ENCODE measurements around the gene CSF1. TPM values are rescaled to one million over a fixed set of nuclear protein-coding genes. Genes with fewer than 3 reads are reported as not detected.
A peak's percentile ranks its signal among the peaks of the same experiment; 100 is the strongest.

Gene CSF1
- total RNA-seq, 1 donor from 2014 or later: 140 TPM

- no peaks in the 10 kb centered on the region for H3K9me3 ChIP-seq
- H3K27ac ChIP-seq: no peak overlapping the region
- intact Hi-C loops (cut with DNase I): no loop called here
- no peak for TF ChIP-seq CTCF (IDR thresholded peaks at IDR 0.05)
- H3K27me3 ChIP-seq: no peaks in the 10 kb centered on the region
- H3K4me3 ChIP-seq: no peak overlapping the region
- peaks cover 0 to 8% of the 10 kb centered on the region in 2 donors for H3K4me1 ChIP-seq
- peaks cover 71 to 99% of the 10 kb centered on the region in 2 donors for H3K36me3 ChIP-seq
- no peak for DNase-seq (ENCODE audit: low spot score in 2 of 2)
Measured at GRCh38 chr1:109922326-109922725, 11.7 kb downstream of the CSF1 start.

DNA sequence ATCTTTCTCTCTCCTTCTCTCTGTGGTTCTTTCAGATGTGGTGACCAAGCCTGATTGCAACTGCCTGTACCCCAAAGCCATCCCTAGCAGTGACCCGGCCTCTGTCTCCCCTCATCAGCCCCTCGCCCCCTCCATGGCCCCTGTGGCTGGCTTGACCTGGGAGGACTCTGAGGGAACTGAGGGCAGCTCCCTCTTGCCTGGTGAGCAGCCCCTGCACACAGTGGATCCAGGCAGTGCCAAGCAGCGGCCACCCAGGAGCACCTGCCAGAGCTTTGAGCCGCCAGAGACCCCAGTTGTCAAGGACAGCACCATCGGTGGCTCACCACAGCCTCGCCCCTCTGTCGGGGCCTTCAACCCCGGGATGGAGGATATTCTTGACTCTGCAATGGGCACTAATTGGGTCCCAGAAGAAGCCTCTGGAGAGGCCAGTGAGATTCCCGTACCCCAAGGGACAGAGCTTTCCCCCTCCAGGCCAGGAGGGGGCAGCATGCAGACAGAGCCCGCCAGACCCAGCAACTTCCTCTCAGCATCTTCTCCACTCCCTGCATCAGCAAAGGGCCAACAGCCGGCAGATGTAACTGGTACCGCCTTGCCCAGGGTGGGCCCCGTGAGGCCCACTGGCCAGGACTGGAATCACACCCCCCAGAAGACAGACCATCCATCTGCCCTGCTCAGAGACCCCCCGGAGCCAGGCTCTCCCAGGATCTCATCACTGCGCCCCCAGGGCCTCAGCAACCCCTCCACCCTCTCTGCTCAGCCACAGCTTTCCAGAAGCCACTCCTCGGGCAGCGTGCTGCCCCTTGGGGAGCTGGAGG lies 12.7 kb downstream of the CSF1 start:
- H3K27ac ChIP-seq: no peak overlapping the region
- no peaks in the 10 kb centered on the region for H3K27me3 ChIP-seq
- H3K9me3 ChIP-seq: no peaks in the 10 kb centered on the region
- intact Hi-C loops (cut with DNase I): no loop called here
- peak in 1 of 2 donors; percentile 56 for DNase-seq (ENCODE audit: low spot score in 2 of 2)
- H3K36me3 ChIP-seq: peaks cover 61 to 89% of the 10 kb centered on the region in 2 donors
- peaks cover 9 to 18% of the 10 kb centered on the region in 2 donors for H3K4me1 ChIP-seq
- peak in 1 of 3 experiments; percentile 16 for TF ChIP-seq CTCF (IDR thresholded peaks at IDR 0.05)
- H3K4me3 ChIP-seq: no peak overlapping the region

DNA sequence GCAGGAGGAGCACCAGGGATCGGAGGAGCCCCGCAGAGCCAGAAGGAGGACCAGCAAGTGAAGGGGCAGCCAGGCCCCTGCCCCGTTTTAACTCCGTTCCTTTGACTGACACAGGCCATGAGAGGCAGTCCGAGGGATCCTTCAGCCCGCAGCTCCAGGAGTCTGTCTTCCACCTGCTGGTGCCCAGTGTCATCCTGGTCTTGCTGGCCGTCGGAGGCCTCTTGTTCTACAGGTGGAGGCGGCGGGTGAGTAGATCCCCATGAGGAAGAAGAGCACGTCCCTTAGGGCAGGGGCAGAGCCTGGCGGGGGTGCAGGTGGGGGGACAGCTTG lies 13.3 kb downstream of the CSF1 start:
- Histone ChIP-seq H3K9me3 (no peaks in the 10 kb centered on the region), H3K36me3 (peaks cover 59 to 86% of the 10 kb centered on the region in 2 donors), H3K4me1 (peaks cover 10 to 24% of the 10 kb centered on the region in 2 donors), H3K4me3 (no peak overlapping the region), H3K27me3 (no peaks in the 10 kb centered on the region), H3K27ac (no peak overlapping the region)
- no peak for TF ChIP-seq CTCF (IDR thresholded peaks at IDR 0.05)
- peak in 1 of 2 donors; percentile 59 for DNase-seq (ENCODE audit: low spot score in 2 of 2)
- intact Hi-C loops (cut with DNase I): no loop called here

DNA sequence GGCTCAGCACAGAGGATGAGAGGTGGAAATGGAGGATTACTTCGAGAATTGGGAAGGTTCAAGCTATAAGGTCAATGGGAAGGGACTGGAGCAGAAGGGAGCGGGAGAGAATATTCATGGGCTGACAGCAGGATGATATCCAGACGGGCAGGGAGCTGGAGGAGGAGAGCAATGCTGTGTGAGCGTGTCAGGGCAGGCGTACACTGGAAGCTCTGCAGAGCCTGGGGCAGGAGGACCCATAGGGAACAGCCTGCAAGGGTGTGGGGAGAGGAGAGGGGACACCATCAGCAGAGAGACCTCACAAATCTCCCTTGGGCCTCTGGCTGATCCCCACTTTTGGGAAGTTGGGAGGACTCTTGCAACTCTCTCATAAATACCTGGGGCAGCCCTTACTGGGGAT lies 13.7 kb downstream of the CSF1 start:
- H3K9me3 ChIP-seq: no peaks in the 10 kb centered on the region
- peak in 1 of 2 donors; percentile 40 for DNase-seq (ENCODE audit: low spot score in 2 of 2)
- H3K4me3 ChIP-seq: no peak overlapping the region
- peaks cover 60 to 86% of the 10 kb centered on the region in 2 donors for H3K36me3 ChIP-seq
- peaks cover 10 to 28% of the 10 kb centered on the region in 2 donors for H3K4me1 ChIP-seq
- H3K27me3 ChIP-seq: no peaks in the 10 kb centered on the region
- intact Hi-C loops (cut with DNase I): no loop called here
- no peak for TF ChIP-seq CTCF (IDR thresholded peaks at IDR 0.05)
- H3K27ac ChIP-seq: peak overlapping the region in 1 of 2 donors; percentile 49

GRCh38 chr1:109925159-109925990 lies 14.7 kb downstream of the CSF1 start:
- Histone ChIP-seq H3K4me1 (peaks cover 14 to 37% of the 10 kb centered on the region in 2 donors), H3K27me3 (no peaks in the 10 kb centered on the region), H3K36me3 (peaks cover 62 to 85% of the 10 kb centered on the region in 2 donors), H3K9me3 (no peaks in the 10 kb centered on the region), H3K27ac (peak overlapping the region in 1 of 2 donors; percentile 49), H3K4me3 (no peak overlapping the region)
- intact Hi-C loops (cut with DNase I): loop anchor here (5.0 kb wide), 1 partner anchor 38 kb away; no protein-coding TSS in a partner anchor
- peak in 1 of 2 donors; percentile 52 for DNase-seq (ENCODE audit: low spot score in 2 of 2)
- no peak for TF ChIP-seq CTCF (IDR thresholded peaks at IDR 0.05)

Measured in ascending aorta (tissue), 2 donors.